ENCODE data around the gene ZDHHC20. TPM values are rescaled to one million over a fixed set of nuclear protein-coding genes. Genes with fewer than 3 reads are reported as not detected.

The ZDHHC20 gene
- total RNA-seq, 1 experiment from 2014 or later: 69.7 TPM

GRCh38 chr13:21450936-21451335 lies 8.2 kb downstream of the ZDHHC20 start:
- Mint-ChIP-seq H3K27ac (no peak overlapping the region), H3K36me3 (peaks cover 36% of the 10 kb centered on the region), H3K27me3 (ENCODE audit: low read depth) (no peaks in the 10 kb centered on the region), H3K4me3 (no peak overlapping the region), H3K9me3 (peaks cover 31% of the 10 kb centered on the region), H3K4me1 (peaks cover 9% of the 10 kb centered on the region)
- TF ChIP-seq ZNF317 (CRISPR knock-in tag; IDR thresholded peaks at IDR 0.05; ENCODE audit: borderline replicate concordance, low read depth) (no peak), OVOL2 (CRISPR knock-in tag; IDR thresholded peaks at IDR 0.05; ENCODE audit: borderline replicate concordance) (no peak), PRDM15 (CRISPR knock-in tag; IDR thresholded peaks at IDR 0.05) (no peak), ESRRA (CRISPR knock-in tag; IDR thresholded peaks at IDR 0.05; ENCODE audit: borderline replicate concordance) (no peak), CDX4 (CRISPR knock-in tag; IDR thresholded peaks at IDR 0.05; ENCODE audit: borderline replicate concordance) (no peak), PRRX2 (CRISPR knock-in tag; IDR thresholded peaks at IDR 0.05) (no peak), FOXP1 (CRISPR knock-in tag; IDR thresholded peaks at IDR 0.05; ENCODE audit: borderline replicate concordance) (no peak), SP1 (CRISPR knock-in tag; conservative IDR thresholded peaks at IDR 0.05) (no peak), NFYB (CRISPR knock-in tag; conservative IDR thresholded peaks at IDR 0.05; ENCODE audit: low read depth) (no peak), KAT7 (CRISPR knock-in tag; IDR thresholded peaks at IDR 0.05; ENCODE audit: borderline replicate concordance) (no peak), ZNF232 (CRISPR knock-in tag; IDR thresholded peaks at IDR 0.05) (no peak), FOXK1 (CRISPR knock-in tag; IDR thresholded peaks at IDR 0.05) (no peak), SMAD4 (CRISPR knock-in tag; IDR thresholded peaks at IDR 0.05) (no peak)
- TF ChIP-seq, protein P1, sequence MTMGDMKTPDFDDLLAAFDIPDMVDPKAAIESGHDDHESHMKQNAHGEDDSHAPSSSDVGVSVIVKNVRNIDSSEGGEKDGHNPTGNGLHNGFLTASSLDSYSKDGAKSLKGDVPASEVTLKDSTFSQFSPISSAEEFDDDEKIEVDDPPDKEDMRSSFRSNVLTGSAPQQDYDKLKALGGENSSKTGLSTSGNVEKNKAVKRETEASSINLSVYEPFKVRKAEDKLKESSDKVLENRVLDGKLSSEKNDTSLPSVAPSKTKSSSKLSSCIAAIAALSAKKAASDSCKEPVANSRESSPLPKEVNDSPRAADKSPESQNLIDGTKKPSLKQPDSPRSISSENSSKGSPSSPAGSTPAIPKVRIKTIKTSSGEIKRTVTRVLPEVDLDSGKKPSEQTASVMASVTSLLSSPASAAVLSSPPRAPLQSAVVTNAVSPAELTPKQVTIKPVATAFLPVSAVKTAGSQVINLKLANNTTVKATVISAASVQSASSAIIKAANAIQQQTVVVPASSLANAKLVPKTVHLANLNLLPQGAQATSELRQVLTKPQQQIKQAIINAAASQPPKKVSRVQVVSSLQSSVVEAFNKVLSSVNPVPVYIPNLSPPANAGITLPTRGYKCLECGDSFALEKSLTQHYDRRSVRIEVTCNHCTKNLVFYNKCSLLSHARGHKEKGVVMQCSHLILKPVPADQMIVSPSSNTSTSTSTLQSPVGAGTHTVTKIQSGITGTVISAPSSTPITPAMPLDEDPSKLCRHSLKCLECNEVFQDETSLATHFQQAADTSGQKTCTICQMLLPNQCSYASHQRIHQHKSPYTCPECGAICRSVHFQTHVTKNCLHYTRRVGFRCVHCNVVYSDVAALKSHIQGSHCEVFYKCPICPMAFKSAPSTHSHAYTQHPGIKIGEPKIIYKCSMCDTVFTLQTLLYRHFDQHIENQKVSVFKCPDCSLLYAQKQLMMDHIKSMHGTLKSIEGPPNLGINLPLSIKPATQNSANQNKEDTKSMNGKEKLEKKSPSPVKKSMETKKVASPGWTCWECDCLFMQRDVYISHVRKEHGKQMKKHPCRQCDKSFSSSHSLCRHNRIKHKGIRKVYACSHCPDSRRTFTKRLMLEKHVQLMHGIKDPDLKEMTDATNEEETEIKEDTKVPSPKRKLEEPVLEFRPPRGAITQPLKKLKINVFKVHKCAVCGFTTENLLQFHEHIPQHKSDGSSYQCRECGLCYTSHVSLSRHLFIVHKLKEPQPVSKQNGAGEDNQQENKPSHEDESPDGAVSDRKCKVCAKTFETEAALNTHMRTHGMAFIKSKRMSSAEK (CRISPR knock-in tag; IDR thresholded peaks at IDR 0.05; ENCODE audit: borderline replicate concordance): no peak
- TF ChIP-seq, protein P2, sequence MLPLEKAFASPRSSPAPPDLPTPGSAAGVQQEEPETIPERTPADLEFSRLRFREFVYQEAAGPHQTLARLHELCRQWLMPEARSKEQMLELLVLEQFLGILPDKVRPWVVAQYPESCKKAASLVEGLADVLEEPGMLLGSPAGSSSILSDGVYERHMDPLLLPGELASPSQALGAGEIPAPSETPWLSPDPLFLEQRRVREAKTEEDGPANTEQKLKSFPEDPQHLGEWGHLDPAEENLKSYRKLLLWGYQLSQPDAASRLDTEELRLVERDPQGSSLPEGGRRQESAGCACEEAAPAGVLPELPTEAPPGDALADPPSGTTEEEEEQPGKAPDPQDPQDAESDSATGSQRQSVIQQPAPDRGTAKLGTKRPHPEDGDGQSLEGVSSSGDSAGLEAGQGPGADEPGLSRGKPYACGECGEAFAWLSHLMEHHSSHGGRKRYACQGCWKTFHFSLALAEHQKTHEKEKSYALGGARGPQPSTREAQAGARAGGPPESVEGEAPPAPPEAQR (CRISPR knock-in tag; IDR thresholded peaks at IDR 0.05): no peak
- TF ChIP-seq, protein P3, sequence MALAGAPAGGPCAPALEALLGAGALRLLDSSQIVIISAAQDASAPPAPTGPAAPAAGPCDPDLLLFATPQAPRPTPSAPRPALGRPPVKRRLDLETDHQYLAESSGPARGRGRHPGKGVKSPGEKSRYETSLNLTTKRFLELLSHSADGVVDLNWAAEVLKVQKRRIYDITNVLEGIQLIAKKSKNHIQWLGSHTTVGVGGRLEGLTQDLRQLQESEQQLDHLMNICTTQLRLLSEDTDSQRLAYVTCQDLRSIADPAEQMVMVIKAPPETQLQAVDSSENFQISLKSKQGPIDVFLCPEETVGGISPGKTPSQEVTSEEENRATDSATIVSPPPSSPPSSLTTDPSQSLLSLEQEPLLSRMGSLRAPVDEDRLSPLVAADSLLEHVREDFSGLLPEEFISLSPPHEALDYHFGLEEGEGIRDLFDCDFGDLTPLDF (CRISPR knock-in tag; IDR thresholded peaks at IDR 0.05): no peak
- TF ChIP-seq, protein P4, sequence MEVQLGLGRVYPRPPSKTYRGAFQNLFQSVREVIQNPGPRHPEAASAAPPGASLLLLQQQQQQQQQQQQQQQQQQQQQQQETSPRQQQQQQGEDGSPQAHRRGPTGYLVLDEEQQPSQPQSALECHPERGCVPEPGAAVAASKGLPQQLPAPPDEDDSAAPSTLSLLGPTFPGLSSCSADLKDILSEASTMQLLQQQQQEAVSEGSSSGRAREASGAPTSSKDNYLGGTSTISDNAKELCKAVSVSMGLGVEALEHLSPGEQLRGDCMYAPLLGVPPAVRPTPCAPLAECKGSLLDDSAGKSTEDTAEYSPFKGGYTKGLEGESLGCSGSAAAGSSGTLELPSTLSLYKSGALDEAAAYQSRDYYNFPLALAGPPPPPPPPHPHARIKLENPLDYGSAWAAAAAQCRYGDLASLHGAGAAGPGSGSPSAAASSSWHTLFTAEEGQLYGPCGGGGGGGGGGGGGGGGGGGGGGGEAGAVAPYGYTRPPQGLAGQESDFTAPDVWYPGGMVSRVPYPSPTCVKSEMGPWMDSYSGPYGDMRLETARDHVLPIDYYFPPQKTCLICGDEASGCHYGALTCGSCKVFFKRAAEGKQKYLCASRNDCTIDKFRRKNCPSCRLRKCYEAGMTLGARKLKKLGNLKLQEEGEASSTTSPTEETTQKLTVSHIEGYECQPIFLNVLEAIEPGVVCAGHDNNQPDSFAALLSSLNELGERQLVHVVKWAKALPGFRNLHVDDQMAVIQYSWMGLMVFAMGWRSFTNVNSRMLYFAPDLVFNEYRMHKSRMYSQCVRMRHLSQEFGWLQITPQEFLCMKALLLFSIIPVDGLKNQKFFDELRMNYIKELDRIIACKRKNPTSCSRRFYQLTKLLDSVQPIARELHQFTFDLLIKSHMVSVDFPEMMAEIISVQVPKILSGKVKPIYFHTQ (CRISPR knock-in tag; IDR thresholded peaks at IDR 0.05): no peak
- TF ChIP-seq, protein P5, sequence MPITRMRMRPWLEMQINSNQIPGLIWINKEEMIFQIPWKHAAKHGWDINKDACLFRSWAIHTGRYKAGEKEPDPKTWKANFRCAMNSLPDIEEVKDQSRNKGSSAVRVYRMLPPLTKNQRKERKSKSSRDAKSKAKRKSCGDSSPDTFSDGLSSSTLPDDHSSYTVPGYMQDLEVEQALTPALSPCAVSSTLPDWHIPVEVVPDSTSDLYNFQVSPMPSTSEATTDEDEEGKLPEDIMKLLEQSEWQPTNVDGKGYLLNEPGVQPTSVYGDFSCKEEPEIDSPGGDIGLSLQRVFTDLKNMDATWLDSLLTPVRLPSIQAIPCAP (CRISPR knock-in tag; IDR thresholded peaks at IDR 0.05): no peak
- TF ChIP-seq, protein P6, sequence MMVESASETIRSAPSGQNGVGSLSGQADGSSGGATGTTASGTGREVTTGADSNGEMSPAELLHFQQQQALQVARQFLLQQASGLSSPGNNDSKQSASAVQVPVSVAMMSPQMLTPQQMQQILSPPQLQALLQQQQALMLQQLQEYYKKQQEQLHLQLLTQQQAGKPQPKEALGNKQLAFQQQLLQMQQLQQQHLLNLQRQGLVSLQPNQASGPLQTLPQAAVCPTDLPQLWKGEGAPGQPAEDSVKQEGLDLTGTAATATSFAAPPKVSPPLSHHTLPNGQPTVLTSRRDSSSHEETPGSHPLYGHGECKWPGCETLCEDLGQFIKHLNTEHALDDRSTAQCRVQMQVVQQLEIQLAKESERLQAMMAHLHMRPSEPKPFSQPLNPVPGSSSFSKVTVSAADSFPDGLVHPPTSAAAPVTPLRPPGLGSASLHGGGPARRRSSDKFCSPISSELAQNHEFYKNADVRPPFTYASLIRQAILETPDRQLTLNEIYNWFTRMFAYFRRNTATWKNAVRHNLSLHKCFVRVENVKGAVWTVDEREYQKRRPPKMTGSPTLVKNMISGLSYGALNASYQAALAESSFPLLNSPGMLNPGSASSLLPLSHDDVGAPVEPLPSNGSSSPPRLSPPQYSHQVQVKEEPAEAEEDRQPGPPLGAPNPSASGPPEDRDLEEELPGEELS (CRISPR knock-in tag; IDR thresholded peaks at IDR 0.05): no peak
- no peak for DNase-seq (ENCODE audit: low spot score)
- POLR2A ChIA-PET: no interaction called here
- CTCF ChIA-PET: interaction anchor here (0.7 to 1.5 kb wide), 3 partner anchors 26 to 154 kb away, joined by 3 to 5 read pairs (median 3); no protein-coding TSS in a partner anchor
- ATAC-seq: no peak

Data from WTC11 (cell line).